Inferior parietal cortex (tissue), 1 donor: ENCODE data around the gene EHHADH.

ENCODE experiments used
- DNase-seq: peaks from one replicate; pipeline ENCODE4 v3.0.0-alpha.2; 2016; ENCODE audit errors: extremely low spot score

Gene EHHADH

DNA sequence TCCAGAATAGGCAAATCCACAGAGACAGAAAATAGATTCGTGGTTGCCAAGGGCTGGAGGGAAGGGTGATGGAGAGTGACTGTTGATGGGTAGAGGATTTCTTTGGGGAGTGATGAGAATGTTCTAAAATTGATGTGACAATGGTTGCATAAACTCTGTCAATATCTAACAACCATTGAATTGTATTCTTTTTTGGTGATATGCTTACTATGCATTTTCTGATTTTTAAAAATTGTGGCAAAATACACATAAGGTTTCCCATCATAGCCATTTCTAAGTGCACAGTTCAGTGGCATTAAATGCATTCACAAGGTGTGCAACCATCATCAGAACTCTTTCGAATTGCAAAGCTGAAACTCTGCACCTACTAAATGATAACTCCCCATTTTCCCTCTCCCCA, 56.8 kb downstream of the EHHADH start:
- no peak for DNase-seq

- no peak for DNase-seq
Observed at GRCh38 chr3:185195652-185196051, 58.2 kb downstream of the EHHADH start.

- DNase-seq = no peak
Observed at GRCh38 chr3:185188816-185189215, 65.0 kb downstream of the EHHADH start.

GRCh38 chr3:185187391-185187790, 66.5 kb downstream of the EHHADH start:
- no peak for DNase-seq

DNA sequence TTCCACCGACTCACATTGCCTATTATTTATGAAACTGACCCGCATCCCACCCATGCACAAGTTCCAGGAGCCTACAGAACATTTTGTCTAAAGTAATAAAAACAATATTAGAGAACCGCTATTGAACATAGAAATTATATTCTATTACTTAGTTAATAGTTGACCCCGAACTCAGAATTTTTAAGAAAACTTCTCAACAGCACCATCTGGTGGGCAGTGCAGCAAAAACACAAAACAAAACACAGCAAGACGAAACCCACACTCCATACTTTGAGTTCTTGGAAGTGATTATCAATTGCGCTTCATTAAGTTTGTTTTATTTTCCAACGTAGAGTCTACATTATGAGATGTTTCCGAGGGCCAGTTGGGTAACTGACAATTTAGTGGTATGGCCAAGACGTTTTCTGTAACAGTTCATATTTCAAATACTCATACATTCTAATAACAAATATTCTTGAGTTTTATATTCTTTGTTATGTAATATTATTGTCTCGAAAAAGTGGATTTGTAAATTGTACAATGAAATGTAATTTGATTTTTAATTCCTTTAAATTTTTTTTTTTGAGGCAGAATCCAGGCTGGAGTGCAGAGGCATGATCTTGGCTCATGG, 77.0 kb downstream of the EHHADH start:
- DNase-seq = peak; percentile 75

- DNase-seq = peak; percentile 59
Observed at GRCh38 chr3:185175370-185175987, 78.4 kb downstream of the EHHADH start.

DNA sequence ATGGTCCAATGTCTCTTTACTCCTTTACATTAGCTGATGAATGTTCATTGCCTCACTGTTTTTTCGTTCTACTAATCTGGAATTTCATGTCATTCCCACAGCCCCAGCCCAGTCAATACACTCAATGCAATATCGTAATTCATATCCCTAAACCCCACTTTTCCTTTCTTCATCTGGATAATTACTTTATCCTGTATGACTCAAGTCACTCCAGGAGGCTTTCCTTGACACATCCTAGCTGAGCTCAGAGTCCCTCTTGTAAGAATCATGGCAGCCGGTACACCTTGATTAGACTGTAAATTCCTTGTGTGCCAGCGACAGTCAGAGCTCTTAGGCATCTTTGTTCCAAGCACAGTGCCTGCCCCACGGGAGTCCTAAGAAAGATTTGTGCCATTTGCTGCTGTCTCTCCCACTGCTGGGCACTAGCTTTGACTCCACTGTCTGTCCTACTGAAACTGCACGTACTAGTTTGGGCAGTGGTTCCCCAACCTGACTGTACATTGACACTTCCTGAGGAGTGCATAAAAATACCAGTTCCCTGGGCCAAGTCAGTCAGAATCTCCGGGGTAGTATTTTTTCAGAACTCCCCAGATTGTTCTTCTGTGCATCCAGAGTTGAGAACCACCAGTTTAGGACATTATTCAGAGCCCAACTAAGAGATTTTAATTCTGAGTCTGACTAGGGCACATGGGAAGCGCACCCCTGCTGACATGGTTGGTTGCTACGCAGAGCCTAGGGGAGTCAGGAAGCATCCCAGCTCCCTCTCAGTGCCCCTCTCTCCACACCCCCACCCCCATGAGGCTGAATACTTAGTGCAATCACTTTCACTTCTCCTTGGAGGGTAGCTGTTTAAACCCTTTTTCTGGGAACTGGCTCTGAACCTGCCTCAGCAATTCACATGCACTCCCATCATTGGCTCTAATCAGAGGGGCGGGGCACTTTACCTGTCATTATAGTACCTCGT, 81.5 kb downstream of the EHHADH start:
- no peak for DNase-seq

- no peak for DNase-seq
Observed at GRCh38 chr3:185164428-185165217, 89.2 kb downstream of the EHHADH start.

DNA sequence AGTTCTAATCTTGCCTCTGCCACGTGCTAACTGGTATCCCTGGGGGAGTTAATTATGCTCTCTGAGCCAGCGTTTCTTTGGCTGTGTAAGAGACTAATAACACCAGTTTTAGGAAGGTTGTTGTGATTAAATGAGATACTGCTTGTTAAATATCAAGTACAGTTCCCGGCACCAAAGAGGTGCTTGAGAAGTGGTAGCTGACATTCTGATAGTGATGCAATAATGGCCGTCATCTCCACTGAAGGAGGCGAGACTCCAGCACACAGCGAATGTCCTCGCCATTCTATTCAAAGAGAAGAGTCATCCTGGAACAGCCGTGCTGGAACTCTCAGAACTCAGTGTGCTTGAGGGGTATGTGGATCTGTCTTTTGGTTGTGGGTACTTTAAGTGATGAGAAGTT, 91.2 kb downstream of the EHHADH start:
- no peak for DNase-seq

GRCh38 chr3:185161761-185162160, 92.1 kb downstream of the EHHADH start:
- no peak for DNase-seq

DNA sequence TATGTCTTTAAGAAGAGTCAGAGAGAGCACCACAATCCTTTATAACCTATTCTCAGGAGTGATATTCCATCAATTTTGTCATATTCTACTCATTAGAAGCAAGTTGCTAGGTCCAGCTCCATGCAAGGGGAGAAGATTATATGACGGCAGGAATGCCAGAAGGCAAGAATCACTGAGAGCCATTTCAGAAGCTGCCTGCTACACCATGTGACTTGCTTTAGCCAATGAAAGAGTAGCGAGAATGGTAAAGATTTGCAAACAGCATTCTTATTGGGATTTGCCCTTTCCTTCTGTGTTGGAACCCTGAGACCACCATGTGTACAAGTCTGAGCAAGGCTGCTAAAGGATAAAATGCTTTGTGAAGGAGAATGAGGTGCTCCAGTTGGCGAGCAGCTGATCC, 96.5 kb downstream of the EHHADH start:
- no peak for DNase-seq

DNA sequence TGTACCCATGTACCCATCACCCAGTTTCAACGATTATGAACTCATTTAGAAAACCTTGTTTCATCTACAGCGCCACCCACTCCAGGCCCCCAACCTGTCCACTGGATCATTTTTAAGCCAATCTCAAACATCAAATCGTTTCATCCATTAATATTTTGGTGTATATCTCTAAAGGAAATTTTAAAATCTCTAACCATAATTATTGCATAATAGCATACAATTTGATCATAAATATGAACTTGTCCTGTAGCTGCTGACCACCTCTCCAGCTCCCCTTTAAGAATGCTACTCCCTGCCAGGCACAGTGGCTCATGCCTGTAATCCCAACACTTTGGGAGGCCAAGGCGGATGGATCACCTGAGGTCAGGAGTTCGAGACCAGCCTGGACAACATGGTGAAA, 98.2 kb downstream of the EHHADH start:
- DNase-seq = no peak

DNA sequence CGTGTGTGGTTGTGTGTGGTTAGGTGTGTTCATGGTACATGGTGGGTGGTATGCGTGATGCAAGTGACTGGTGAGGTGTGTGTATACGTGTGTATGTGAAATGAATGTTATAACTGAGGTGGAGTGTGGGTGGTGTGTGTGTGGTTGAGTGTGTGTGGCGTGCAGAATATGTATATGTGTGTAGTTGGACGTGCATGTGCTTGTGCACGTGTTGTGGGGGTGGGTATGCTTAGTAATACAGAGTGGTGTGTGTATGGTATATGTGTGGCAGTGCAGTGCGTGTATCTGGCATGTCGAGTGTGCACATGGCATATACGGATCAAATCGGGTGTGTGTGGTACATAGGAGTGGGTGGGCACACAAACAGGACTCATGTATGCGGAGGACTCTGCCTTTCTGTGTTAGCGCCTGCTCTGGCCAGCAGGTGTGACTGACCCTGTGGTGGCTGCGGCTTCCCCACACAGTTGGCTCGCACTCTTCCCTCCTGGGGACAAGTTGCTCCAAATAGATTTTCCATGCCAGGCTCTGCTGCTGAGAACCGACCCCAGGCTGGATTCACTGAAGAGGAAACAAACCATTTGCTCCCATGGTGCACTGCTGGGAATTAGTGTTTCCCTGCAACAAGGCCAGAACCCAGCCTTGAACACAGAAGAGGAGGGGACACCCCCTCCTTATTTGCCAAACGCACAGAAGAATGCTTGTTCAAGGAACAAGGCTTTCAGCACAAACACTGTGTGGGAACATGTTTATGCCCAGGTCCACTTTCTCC, 99.8 kb downstream of the EHHADH start:
- peak; percentile 49 for DNase-seq

DNA sequence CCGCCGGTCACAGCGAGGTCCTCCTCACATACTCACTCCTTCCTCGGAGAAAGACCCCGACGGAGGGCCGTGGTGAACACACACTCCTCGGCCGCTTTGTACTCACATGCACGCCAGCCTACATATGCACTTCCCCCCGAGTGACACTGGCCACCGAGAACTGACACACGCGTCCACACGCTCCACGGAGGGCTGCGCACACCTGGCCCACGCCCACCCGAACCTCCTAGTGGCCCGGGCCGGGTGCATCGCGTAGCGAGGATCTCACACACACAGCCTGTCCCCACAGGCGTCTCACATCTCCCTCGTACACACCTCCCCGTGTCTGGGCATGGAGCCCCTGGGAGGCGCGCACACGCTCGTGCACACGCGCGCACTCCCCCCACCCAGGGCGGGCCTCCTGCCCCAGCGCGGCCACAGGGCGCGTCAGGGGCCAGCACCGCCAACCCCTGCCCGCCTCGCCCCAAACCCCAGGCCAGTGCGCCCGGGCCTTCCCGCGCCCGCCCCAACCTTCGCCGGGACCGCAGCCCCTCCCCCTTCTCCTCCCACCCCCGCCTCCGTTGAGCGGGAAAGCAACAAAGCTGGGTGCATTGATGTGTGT, 100.6 kb downstream of the EHHADH start:
- no peak for DNase-seq

DNA sequence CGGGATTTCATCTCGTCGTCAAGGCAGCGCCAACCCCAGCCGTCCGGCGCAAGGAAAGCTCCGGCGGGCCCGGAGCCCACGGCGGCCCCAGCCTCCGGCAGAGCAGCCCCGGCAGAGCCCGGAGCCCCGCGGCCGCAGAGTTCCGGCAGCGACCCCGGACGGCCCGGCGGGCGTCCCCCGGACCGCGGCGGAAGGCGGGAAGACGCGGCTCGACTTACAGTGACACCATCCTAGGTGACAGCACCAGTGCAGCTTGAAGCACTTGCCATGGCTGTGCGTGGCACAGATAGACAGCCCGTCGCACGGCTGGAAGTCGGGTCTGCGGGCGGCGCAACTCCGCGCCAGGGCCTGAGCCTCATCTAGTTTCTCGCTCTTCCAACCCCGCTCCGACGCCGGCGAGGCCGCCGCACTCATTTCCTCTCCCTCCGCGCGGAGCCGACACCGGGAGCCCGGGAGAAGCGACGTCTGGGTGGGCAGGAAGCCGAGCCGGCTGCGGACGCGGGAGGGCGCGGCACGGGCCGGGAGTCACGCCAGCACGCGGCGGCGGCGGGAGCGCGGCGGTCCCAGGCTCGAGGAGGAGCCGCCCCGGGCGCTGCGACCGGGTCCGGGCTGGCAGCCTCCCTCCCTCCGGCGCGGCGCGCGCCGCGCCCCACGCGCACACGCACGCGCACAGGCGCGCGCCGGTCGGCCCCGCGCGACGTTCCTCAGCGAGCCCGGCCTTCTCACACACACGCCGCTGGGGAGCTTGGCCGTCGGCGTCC, 101.3 kb downstream of the EHHADH start, which contains the start of gene C3orf70:
TSS of gene C3orf70 (minus strand) at position 651 of the 761 bp plus-strand sequence. CDS start at position 414, 237 bp downstream.
- DNase-seq = peak; percentile 38

DNA sequence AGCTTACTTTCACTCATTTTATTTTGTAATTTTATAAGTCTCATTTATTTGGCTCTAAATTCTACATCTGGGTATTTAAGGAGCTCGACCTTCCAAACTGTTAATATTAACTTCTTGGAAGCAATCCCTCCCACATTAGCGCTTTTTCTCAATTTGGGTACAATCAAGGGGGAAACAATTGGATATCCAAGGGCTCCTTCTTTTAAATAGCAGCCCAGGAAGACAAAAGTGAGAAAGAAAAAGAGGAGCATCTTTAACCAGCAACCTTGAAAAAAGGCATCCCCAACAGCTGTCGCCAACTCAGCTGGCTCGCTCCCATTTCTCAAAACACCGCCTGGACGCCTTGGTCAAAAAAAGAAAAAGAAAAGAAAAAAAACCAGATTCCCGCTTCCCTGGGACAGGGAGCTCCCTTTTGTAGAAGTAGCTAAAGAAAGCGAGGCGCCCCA, 101.9 kb downstream of the EHHADH start:
- DNase-seq = peak; percentile 42

DNA sequence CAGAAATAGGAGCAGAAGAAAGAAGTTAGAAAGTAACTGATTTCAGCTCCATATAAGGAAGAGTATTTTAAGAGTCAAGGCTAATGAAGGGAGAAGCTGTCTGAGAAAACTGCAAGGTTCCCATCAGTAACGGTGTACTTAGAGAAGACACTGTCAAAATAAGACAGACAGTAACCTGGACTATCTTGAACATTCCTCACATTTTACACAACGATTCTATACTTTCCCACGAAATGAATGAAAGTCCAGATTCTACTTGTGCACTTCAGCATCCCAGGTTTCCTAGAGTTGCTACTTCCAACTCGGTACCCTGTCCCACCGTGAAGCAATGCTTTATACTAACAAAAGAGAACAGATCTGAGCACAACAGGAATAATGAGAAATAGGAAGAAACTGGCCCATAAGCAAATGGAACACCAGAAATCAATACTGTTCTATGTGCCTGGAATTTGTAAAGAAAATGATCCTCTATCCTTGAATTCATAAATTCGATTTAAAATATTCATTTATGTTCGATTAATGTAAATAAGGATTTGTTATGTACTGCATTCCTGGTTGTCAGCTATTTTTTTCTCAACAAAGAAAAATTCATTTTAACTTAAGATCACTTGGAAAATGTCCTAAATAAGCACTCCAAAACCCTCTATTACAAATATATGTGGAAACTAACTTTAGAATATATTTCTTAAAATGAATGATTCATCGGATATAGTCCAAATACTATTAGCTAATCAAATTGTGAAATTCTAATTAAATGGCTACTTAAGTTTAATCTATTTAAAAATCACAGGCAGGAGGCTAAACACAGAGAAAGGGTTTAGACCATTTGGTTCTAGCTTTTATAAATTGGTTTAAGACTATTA, 102.5 kb downstream of the EHHADH start:
- peak; percentile 37 for DNase-seq

DNA sequence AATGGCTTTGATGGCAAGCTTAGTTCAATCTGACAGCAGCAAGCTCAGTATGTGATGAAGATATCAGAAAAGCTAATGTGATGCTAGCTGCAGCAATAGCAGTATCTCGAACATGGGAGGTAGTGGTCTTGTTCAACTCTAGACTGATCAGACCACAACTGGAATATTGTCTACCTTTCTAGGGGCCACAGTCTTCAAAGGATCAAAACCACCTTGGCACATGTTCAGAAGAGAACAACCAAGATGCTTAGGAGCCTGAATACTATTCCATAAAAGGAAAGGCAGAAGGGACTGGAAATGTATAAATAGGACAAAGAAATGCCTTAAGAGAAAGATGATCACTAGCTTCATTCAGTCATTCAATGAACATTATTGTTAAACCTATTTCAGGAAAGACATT, 103.3 kb downstream of the EHHADH start:
- DNase-seq = peak; percentile 32

DNA sequence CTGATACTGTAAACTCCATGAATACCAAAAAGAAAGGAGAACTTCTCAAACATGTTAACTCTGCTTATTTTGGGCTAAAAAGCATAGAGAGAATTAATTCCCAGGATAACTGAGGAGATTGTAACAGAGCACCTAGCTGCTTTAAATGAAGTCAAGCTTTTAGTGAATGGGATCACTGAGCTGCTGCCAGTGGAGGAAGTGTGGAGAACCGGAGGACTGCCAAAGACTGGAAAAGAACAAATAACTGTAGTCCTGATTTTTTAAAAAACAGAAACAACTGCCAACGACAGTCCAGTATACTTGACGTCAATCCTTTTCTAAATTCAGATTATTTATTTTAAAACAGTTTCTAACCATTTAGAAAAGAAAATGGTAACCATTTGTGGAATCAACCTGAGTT, 104.3 kb downstream of the EHHADH start:
- DNase-seq = no peak
